HG03064 (cell line): ENCODE data around the gene CD24.
"Not testable (repeated sequence)": the region's sequence is repeated elsewhere in the genome, so short reads cannot be mapped to it uniquely, and the experiment has no call there.

Experiments
- ATAC-seq: cut with Tn5 transposase; IDR thresholded peaks from one replicate; pipeline ENCODE4 v1.9.1; 2021; ENCODE audit warnings: low read depth; ENCODE audit not compliant: unreplicated experiment

CD24 gene

GRCh38 chr6:106970769-106971168, 3.8 kb downstream of the CD24 start:
- not testable (repeated sequence) for ATAC-seq

- no peak for ATAC-seq
Observed at GRCh38 chr6:106967936-106968555, 6.5 kb downstream of the CD24 start.

GRCh38 chr6:106966671-106967640, 7.6 kb downstream of the CD24 start:
- ATAC-seq, result no peak

- no peak for ATAC-seq
Observed at GRCh38 chr6:106966229-106966628, 8.3 kb downstream of the CD24 start.

GRCh38 chr6:106964954-106965353, 9.6 kb downstream of the CD24 start:
- no peak for ATAC-seq

- ATAC-seq, result no peak
Observed at GRCh38 chr6:106964099-106964498, 10.4 kb downstream of the CD24 start.

GRCh38 chr6:106963544-106963943, 11.0 kb downstream of the CD24 start:
- ATAC-seq, result no peak

- no peak for ATAC-seq
Observed at GRCh38 chr6:106961801-106962200, 12.7 kb downstream of the CD24 start.

- ATAC-seq, result no peak
Observed at GRCh38 chr6:106961136-106961535, 13.4 kb downstream of the CD24 start.

- no peak for ATAC-seq
Observed at GRCh38 chr6:106959985-106960384, 14.5 kb downstream of the CD24 start.

- ATAC-seq, result no peak
Observed at GRCh38 chr6:106939848-106940247, 34.7 kb downstream of the CD24 start.

- no peak for ATAC-seq
Observed at GRCh38 chr6:106939208-106939607, 35.3 kb downstream of the CD24 start.

- ATAC-seq, result no peak
Observed at GRCh38 chr6:106927531-106928398, 46.8 kb downstream of the CD24 start.

- no peak for ATAC-seq
Observed at GRCh38 chr6:106925948-106926347, 48.6 kb downstream of the CD24 start.

- ATAC-seq, result no peak
Observed at GRCh38 chr6:106924694-106925523, 49.6 kb downstream of the CD24 start.

- ATAC-seq, result no peak
Observed at GRCh38 chr6:106922626-106923025, 51.9 kb downstream of the CD24 start.
